K562 (cell line): ENCODE measurements around the gene PPA2. TPM values are rescaled to one million over a fixed set of nuclear protein-coding genes. Genes with fewer than 3 reads are reported as not detected.

Experiments used
- ATAC-seq: fragments of 200-7000 bp; cut with Tn5 transposase; 3 replicates; pipeline ENCODE4 v1.9.1; 2020; ENCODE audit warnings: moderate library complexity
- BruUV-seq: library from RNA; stranded (reverse); fragments of 400-500 nt; replicated peaks from 2 replicates; lab custom pipeline; 2021; lab: Mats Ljungman, UMichigan
- CTCF ChIA-PET: fragments of 300-600 bp; formaldehyde crosslinking; extraction: SDS; loops from one replicate; lab custom pipeline; 2021; ENCODE audit warnings: low intra/inter-chr PET ratio; lab: Yijun Ruan, JAX
- POLR2A ChIA-PET: fragments of 300-600, 350-650 bp; sonication (Branson Sonifier 250); formaldehyde crosslinking; extraction: SDS; loops from one replicate; lab custom pipeline; 2021; ENCODE audit warnings: antibody characterized with exemption, inconsistent platforms; lab: Yijun Ruan, JAX
- DNase-seq, 4 experiments: peaks; one replicate each; pipeline versions ENCODE4 v3.0.0 to v3.0.0-alpha.2; 2011 to 2018; ENCODE audit warnings: low spot score in 3 of 4, mixed read lengths in 3 of 4; ENCODE audit errors: extremely low read depth in 1 of 4
- FAIRE-seq: peaks from 2 replicates; lab custom pipeline; 2011; peaks lifted over from hg19 to GRCh38; lab: Jason Lieb, UNC
- H2AFZ ChIP-seq: 2 replicates; pipeline ENCODE4 v1.6.0; 2011; ENCODE audit warnings: low read depth, low read length, control low read depth, inconsistent platforms
- H3K27ac ChIP-seq: fragments of 200-600 bp; 3 replicates; pipeline ENCODE4 v1.8.0; 2011; ENCODE audit warnings: low read depth, mild to moderate bottlenecking, control low read depth, inconsistent platforms, low read length, moderate library complexity, mixed read lengths; ENCODE audit errors: extremely low read depth
- H3K27me3 ChIP-seq, 2 experiments: fragments of 300-600 bp in 1 of 2; 2 replicates in 1 of 2; 3 replicates in 1 of 2; pipeline versions ENCODE4 v1.6.0 to v1.8.0; 2011; ENCODE audit warnings: inconsistent platforms in 2 of 2, low read length in 2 of 2, mild to moderate bottlenecking in 1 of 2, mixed read lengths in 1 of 2, moderate library complexity in 1 of 2; ENCODE audit not compliant: control insufficient read depth in 2 of 2, insufficient read depth in 2 of 2
- H3K36me3 ChIP-seq: fragments of 300-600 bp; 3 replicates; pipeline ENCODE4 v1.8.0; 2011; ENCODE audit warnings: mild to moderate bottlenecking, low read length, inconsistent platforms; ENCODE audit not compliant: control insufficient read depth, insufficient read depth
- H3K4me1 ChIP-seq, 2 experiments: fragments of 200-600 bp in 1 of 2; replicated peaks in 1 of 2; 2 replicates in 1 of 2; 3 replicates in 1 of 2; pipeline versions ENCODE4 v1.5.1 to v1.8.0; 2011; ENCODE audit warnings: inconsistent platforms in 2 of 2, low read length in 2 of 2, mild to moderate bottlenecking in 1 of 2, mixed read lengths in 1 of 2, moderate library complexity in 1 of 2; ENCODE audit not compliant: control insufficient read depth in 2 of 2, insufficient read depth in 2 of 2
- H3K4me2 ChIP-seq: 2 replicates; pipeline ENCODE4 v1.6.1; 2011; ENCODE audit warnings: low read length, control low read depth, inconsistent platforms, mixed read lengths; ENCODE audit not compliant: insufficient read depth
- H3K4me3 ChIP-seq: fragments of 200-600 bp; sonication (generic), shearing (Covaris generic); 2 replicates; pipeline ENCODE4 v1.5.1; 2016; ENCODE audit warnings: control low read depth, inconsistent platforms
- H3K79me2 ChIP-seq: fragments of 200-600 bp; 3 replicates; pipeline ENCODE4 v1.8.0; 2011; ENCODE audit warnings: low read length, inconsistent platforms; ENCODE audit not compliant: control insufficient read depth, insufficient read depth
- H3K9ac ChIP-seq, 2 experiments: 2 replicates each; pipeline versions ENCODE4 v1.6.0 to v1.6.1; 2011; ENCODE audit warnings: low read depth in 2 of 2, low read length in 2 of 2, control low read depth in 1 of 2, inconsistent platforms in 1 of 2, mild to moderate bottlenecking in 1 of 2, mixed read lengths in 1 of 2; ENCODE audit not compliant: insufficient read depth in 1 of 2
- H3K9me1 ChIP-seq: one replicate; pipeline ENCODE4 v1.6.0; 2011; ENCODE audit warnings: inconsistent platforms, mild to moderate bottlenecking, low read length, moderate library complexity; ENCODE audit not compliant: control insufficient read depth, insufficient read depth
- H3K9me3 ChIP-seq: replicated peaks from 2 replicates; pipeline ENCODE4 v1.5.1; 2011; ENCODE audit warnings: low read depth, low read length, inconsistent platforms; ENCODE audit not compliant: control insufficient read depth, insufficient read depth
- H4K20me1 ChIP-seq: replicated peaks from 2 replicates; pipeline ENCODE4 v1.6.1; 2011; ENCODE audit warnings: low read length, inconsistent platforms, mixed read lengths; ENCODE audit not compliant: control insufficient read depth, insufficient read depth
- ARID3B ChIP-seq: fragments of 250-450 bp; sonication (Bioruptor Pico); IDR thresholded peaks from 2 replicates; pipeline ENCODE4 v1.4.0; 2020; ENCODE audit warnings: borderline replicate concordance
- CHD4 ChIP-seq: fragments of 200-600 bp; sonication (generic); IDR thresholded peaks from 3 replicates; pipeline ENCODE4 v1.6.1; 2012; ENCODE audit warnings: low read depth, mild to moderate bottlenecking, mixed read lengths, low read length, inconsistent platforms; ENCODE audit not compliant: insufficient read depth, insufficient replicate concordance, poor library complexity, severe bottlenecking
- CSDE1 ChIP-seq, 2 experiments: fragments of 450-650 bp; IDR thresholded peaks; 2 replicates each; pipeline ENCODE4 v1.6.1; 2016; ENCODE audit warnings: mild to moderate bottlenecking in 1 of 2
- E2F3 ChIP-seq: fragments of 250-450 bp; sonication (Bioruptor Pico); IDR thresholded peaks from 2 replicates; pipeline ENCODE4 v1.4.0; 2020; ENCODE audit warnings: mild to moderate bottlenecking
- E2F8 ChIP-seq: fragments of 450-650 bp; IDR thresholded peaks from 2 replicates; pipeline ENCODE4 v1.7.1; 2018; ENCODE audit warnings: mild to moderate bottlenecking, low read depth; ENCODE audit not compliant: partially characterized antibody
- EP300 ChIP-seq: IDR thresholded peaks from 2 replicates; pipeline ENCODE4 v1.6.1; 2012; ENCODE audit warnings: low read length, improper control_type of control experiment
- MEF2A ChIP-seq: IDR thresholded peaks from 2 replicates; pipeline ENCODE4 v1.6.1; 2011; ENCODE audit warnings: low read depth, mild to moderate bottlenecking, low read length, moderate library complexity; ENCODE audit not compliant: control insufficient read depth
- POLR3G ChIP-seq: IDR thresholded peaks from 2 replicates; pipeline ENCODE4 v1.6.1; 2011; ENCODE audit not compliant: insufficient read length, insufficient replicate concordance; ENCODE audit errors: extremely low read depth
- RERE ChIP-seq: sonication (generic); formaldehyde crosslinking; IDR thresholded peaks from 2 replicates; pipeline ENCODE4 v1.8.0; 2023; ENCODE audit warnings: missing genetic modification reagents, mild to moderate bottlenecking, borderline replicate concordance
- RFX5 ChIP-seq: IDR thresholded peaks from 2 replicates; pipeline ENCODE4 v1.6.1; 2011; ENCODE audit warnings: low read depth, mild to moderate bottlenecking, improper control_type of control experiment, low read length
- SRF ChIP-seq, 2 experiments: fragments of 250-450, 450-650 bp in 1 of 2; sonication (Bioruptor Pico) in 1 of 2; sonication (generic) in 1 of 2; formaldehyde crosslinking; IDR thresholded peaks; 2 replicates each; pipeline versions ENCODE4 v1.5.0 to v1.5.1; 2020 to 2022; ENCODE audit warnings: mild to moderate bottlenecking in 1 of 2, missing genetic modification reagents in 1 of 2
- TCF3 ChIP-seq: sonication (generic); formaldehyde crosslinking; IDR thresholded peaks from 2 replicates; pipeline ENCODE4 v1.4.0; 2020; ENCODE audit warnings: mild to moderate bottlenecking, missing genetic modification reagents
- TCF7 ChIP-seq: sonication (generic); IDR thresholded peaks from 2 replicates; pipeline ENCODE4 v1.6.1; 2016; ENCODE audit warnings: antibody characterized with exemption, borderline replicate concordance
- in situ Hi-C: fragments of 300-500 bp; cut with MboI; formaldehyde crosslinking; loops from 4 replicates; pipeline ENCODE4 v1.15.0; 2018; ENCODE audit warnings: inconsistent platforms, mixed read lengths
- intact Hi-C: fragments of 100-400 bp; cut with micrococcal nuclease; formaldehyde crosslinking; loops from 2 replicates; pipeline ENCODE4 v1.14.2; 2022
- polyA plus RNA-seq, 8 experiments: library from polyadenylated mRNA; depleted of rRNA in 4 of 8; stranded (reverse) in 5 of 8; unstranded in 3 of 8; fragments of >200 nt; fragmentation: Nextera tagmentation in 2 of 8; fragmentation: Illumina TruSeq in 1 of 8; extraction: Ambion mirVana in 2 of 8; extraction: Trizol in 1 of 8; gene quantifications; 2 replicates each; pipeline versions ENCODE4 v1.2.1 to v1.2.3, GENCODE V29; 2011 to 2014; ENCODE audit warnings: inconsistent platforms in 1 of 8, missing spikeins in 1 of 8
- total RNA-seq, 7 experiments: library from RNA; depleted of rRNA in 6 of 7; stranded (reverse); fragments of >200 nt in 6 of 7; fragmentation: Illumina TruSeq in 2 of 7; extraction: Trizol in 2 of 7; gene quantifications; 2 replicates each; pipeline versions ENCODE4 v1.2.1 to v1.2.3, GENCODE V29; 2011 to 2021; ENCODE audit warnings: low replicate concordance in 1 of 7

Gene PPA2
- total and polyA plus RNA-seq, 9 of the 15 experiments (the other 6 are each of a cell fraction or from before 2014, with no cell fraction given) = 48.3 to 190 (median 109) TPM

- ChIA-PET POLR2A (no interaction called here), CTCF (no interaction called here)
- no peaks in the 10 kb centered on the region for H3K36me3 ChIP-seq
- no TSS peak for BruUV-seq
- FAIRE-seq (no peak), ATAC-seq (no peak), DNase-seq (no peak)
- no peaks in the 10 kb centered on the region for H3K9me1 ChIP-seq
- no peak overlapping the region for H3K9ac ChIP-seq
- H3K9me3 ChIP-seq = no peaks in the 10 kb centered on the region
- H4K20me1 ChIP-seq = no peaks in the 10 kb centered on the region
- intact Hi-C loops (no loop called here), in situ Hi-C loops (no loop called here)
- H3K4me3 ChIP-seq = no peak overlapping the region
- no peaks in the 10 kb centered on the region for H3K27me3 ChIP-seq
- H3K4me2 ChIP-seq = no peak overlapping the region
- H3K79me2 ChIP-seq = no peaks in the 10 kb centered on the region
- H3K4me1 ChIP-seq = no peaks in the 10 kb centered on the region
- no peak overlapping the region for H3K27ac ChIP-seq
- H2AFZ ChIP-seq = no peak overlapping the region
- no peak for TF ChIP-seq TCF3 (CRISPR knock-in tag)
- no peak for TF ChIP-seq CHD4
- TF ChIP-seq CSDE1 (IDR thresholded peaks at IDR 0.05) = no peak
- TF ChIP-seq MEF2A = no peak
- no peak for TF ChIP-seq SRF (CRISPR knock-in tag; IDR thresholded peaks at IDR 0.05)
- TF ChIP-seq RERE (CRISPR knock-in tag) = no peak
- TF ChIP-seq TCF7 = no peak
- no peak for TF ChIP-seq ARID3B (CRISPR knock-in tag)
- no peak for TF ChIP-seq E2F8
- TF ChIP-seq RFX5 = no peak
- no peak for TF ChIP-seq POLR3G
- no peak for TF ChIP-seq E2F3
- no peak for TF ChIP-seq EP300
Measured at GRCh38 chr4:105327956-105328355, 145.9 kb downstream of the PPA2 start.
